Measurements from ENCODE around the gene SLC25A45.

SLC25A45 gene

GRCh38 chr11:65389294-65389980 lies 7.0 kb upstream of the SLC25A45 start:
- DNase-seq (ENCODE audit: low spot score) = no peak

GRCh38 chr11:65388731-65389130 lies 6.3 kb upstream of the SLC25A45 start:
- DNase-seq (ENCODE audit: low spot score) = no peak

- DNase-seq (ENCODE audit: low spot score) = peak; percentile 97
These were observed 4.1 kb upstream of the SLC25A45 start, which contains the start of gene FRMD8 for GRCh38 chr11:65386307-65387140. FRMD8 (plus strand) TSS chr11:65386637; CDS start chr11:65387037, 400 bp downstream.

- no peak for DNase-seq (ENCODE audit: low spot score)
These were observed 1.9 kb upstream of the SLC25A45 start for GRCh38 chr11:65384301-65384889.

- DNase-seq (ENCODE audit: low spot score) = no peak
These were observed 1.3 kb upstream of the SLC25A45 start for GRCh38 chr11:65383778-65384177.

- no peak for DNase-seq (ENCODE audit: low spot score)
These were observed 440 bp upstream of the SLC25A45 start for GRCh38 chr11:65382804-65383368.

- DNase-seq (ENCODE audit: low spot score) = peak; percentile 64
These were observed 772 bp downstream of the SLC25A45 start for GRCh38 chr11:65381716-65382032.

- no peak for DNase-seq (ENCODE audit: low spot score)
These were observed 1.9 kb downstream of the SLC25A45 start for GRCh38 chr11:65380460-65381119.

- no peak for DNase-seq (ENCODE audit: low spot score)
These were observed 2.6 kb downstream of the SLC25A45 start for GRCh38 chr11:65379698-65380459.

GRCh38 chr11:65378928-65379638 lies 3.4 kb downstream of the SLC25A45 start:
- no peak for DNase-seq (ENCODE audit: low spot score)

GRCh38 chr11:65378208-65378927 lies 4.1 kb downstream of the SLC25A45 start:
- no peak for DNase-seq (ENCODE audit: low spot score)

GRCh38 chr11:65377777-65378176 lies 4.7 kb downstream of the SLC25A45 start:
- no peak for DNase-seq (ENCODE audit: low spot score)

GRCh38 chr11:65377036-65377435 lies 5.4 kb downstream of the SLC25A45 start:
- DNase-seq (ENCODE audit: low spot score) = no peak

- no peak for DNase-seq (ENCODE audit: low spot score)
These were observed 6.2 kb downstream of the SLC25A45 start for GRCh38 chr11:65376138-65376713.

- DNase-seq (ENCODE audit: low spot score) = no peak
These were observed 7.4 kb downstream of the SLC25A45 start for GRCh38 chr11:65375012-65375411.

- no peak for DNase-seq (ENCODE audit: low spot score)
These were observed 8.4 kb downstream of the SLC25A45 start for GRCh38 chr11:65373839-65374580.

- no peak for DNase-seq (ENCODE audit: low spot score)
These were observed 11.8 kb downstream of the SLC25A45 start for GRCh38 chr11:65370659-65371049.

GRCh38 chr11:65366340-65366773 lies 16.1 kb downstream of the SLC25A45 start:
- DNase-seq (ENCODE audit: low spot score) = peak; percentile 90

GRCh38 chr11:65363770-65364169 lies 18.7 kb downstream of the SLC25A45 start:
- DNase-seq (ENCODE audit: low spot score) = no peak

Data from hepatic stellate cell (primary cell).